HG02840 (cell line): Measurements from ENCODE around the gene PTPRJ.
"Not testable (repeated sequence)": the region's sequence is repeated elsewhere in the genome, so short reads cannot be mapped to it uniquely, and the experiment has no call there.

Source experiments
- ATAC-seq: cut with Tn5 transposase; IDR thresholded peaks from one replicate; pipeline ENCODE4 v1.9.1; 2021; ENCODE audit warnings: mild to moderate bottlenecking, moderate library complexity, moderate number of reproducible peaks; ENCODE audit not compliant: unreplicated experiment, low FRiP score

The PTPRJ gene

GRCh38 chr11:48134221-48134922, 154.0 kb downstream of the PTPRJ start:
- ATAC-seq: no peak

GRCh38 chr11:48138222-48138621, 157.9 kb downstream of the PTPRJ start:
- no peak for ATAC-seq

GRCh38 chr11:48139896-48140295, 159.5 kb downstream of the PTPRJ start:
- ATAC-seq: not testable (repeated sequence)

- no peak for ATAC-seq
These were observed 161.2 kb downstream of the PTPRJ start for GRCh38 chr11:48141475-48142122.

GRCh38 chr11:48142889-48143288, 162.5 kb downstream of the PTPRJ start:
- no peak for ATAC-seq

- ATAC-seq: no peak
These were observed 168.4 kb downstream of the PTPRJ start for GRCh38 chr11:48148749-48149148.

- no peak for ATAC-seq
These were observed 169.9 kb downstream of the PTPRJ start for GRCh38 chr11:48150213-48150612.

- no peak for ATAC-seq
These were observed 173.8 kb downstream of the PTPRJ start for GRCh38 chr11:48154151-48154550.

- no peak for ATAC-seq
These were observed 181.9 kb downstream of the PTPRJ start for GRCh38 chr11:48161951-48162884.

GRCh38 chr11:48162885-48163268, 182.5 kb downstream of the PTPRJ start:
- ATAC-seq: no peak

GRCh38 chr11:48163360-48164100, 183.2 kb downstream of the PTPRJ start:
- no peak for ATAC-seq

GRCh38 chr11:48164836-48165235, 184.5 kb downstream of the PTPRJ start:
- no peak for ATAC-seq

GRCh38 chr11:48165426-48165825, 185.1 kb downstream of the PTPRJ start:
- no peak for ATAC-seq

- no peak for ATAC-seq
These were observed 187.0 kb downstream of the PTPRJ start for GRCh38 chr11:48167380-48167779.

GRCh38 chr11:48168815-48169214, 188.5 kb downstream of the PTPRJ start:
- no peak for ATAC-seq

GRCh38 chr11:48169259-48169658, 188.9 kb downstream of the PTPRJ start:
- ATAC-seq: no peak

- no peak for ATAC-seq
These were observed 189.4 kb downstream of the PTPRJ start for GRCh38 chr11:48169717-48170116.

- no peak for ATAC-seq
These were observed 190.2 kb downstream of the PTPRJ start for GRCh38 chr11:48170241-48171233.
